Suprapubic skin (tissue), 4 donors: ENCODE results near the gene ITGAE. TPM values are rescaled to one million over a fixed set of nuclear protein-coding genes. Genes with fewer than 3 reads are reported as not detected.

Source experiments
- DNase-seq, 2 donors: peaks; one replicate each; pipeline ENCODE4 v3.0.0-alpha.2; 2019; ENCODE audit warnings: low spot score in 2 of 2
- H3K27ac ChIP-seq: fragments of 200-600 bp; sonication (generic); one replicate; pipeline ENCODE4 v1.5.1; 2019
- H3K27me3 ChIP-seq: fragments of 200-600 bp; sonication (generic); one replicate; pipeline ENCODE4 v1.5.1; 2019
- H3K36me3 ChIP-seq: fragments of 200-600 bp; sonication (generic); one replicate; pipeline ENCODE4 v1.5.1; 2019
- H3K4me1 ChIP-seq: fragments of 200-600 bp; sonication (generic); one replicate; pipeline ENCODE4 v1.5.1; 2019
- H3K4me3 ChIP-seq: fragments of 200-600 bp; sonication (generic); one replicate; pipeline ENCODE4 v1.5.1; 2019; ENCODE audit warnings: mild to moderate bottlenecking
- H3K9me3 ChIP-seq: fragments of 200-600 bp; sonication (generic); one replicate; pipeline ENCODE4 v1.5.1; 2019
- CTCF ChIP-seq, 2 donors: fragments of 200-600 bp in 1 of 2; fragments of 450-650 bp in 1 of 2; sonication (generic) in 1 of 2; IDR thresholded peaks; one replicate each; pipeline ENCODE4 v1.5.1; 2016 to 2019; ENCODE audit warnings: antibody characterized with exemption in 2 of 2, mild to moderate bottlenecking in 1 of 2, moderate library complexity in 1 of 2
- EP300 ChIP-seq: sonication (generic); formaldehyde crosslinking; IDR thresholded peaks from one replicate; pipeline ENCODE4 v1.6.1; 2017; ENCODE audit warnings: antibody characterized with exemption
- POLR2A ChIP-seq, 2 donors: fragments of 450-650 bp; IDR thresholded peaks; one replicate each; pipeline ENCODE4 v1.6.1; 2017; ENCODE audit warnings: antibody characterized with exemption in 2 of 2, mild to moderate bottlenecking in 2 of 2, moderate library complexity in 2 of 2
- POLR2AphosphoS5 ChIP-seq, 3 donors: sonication (generic); formaldehyde crosslinking; IDR thresholded peaks; one replicate each; pipeline ENCODE4 v1.6.1; 2017; ENCODE audit warnings: antibody characterized with exemption in 3 of 3
- WGBS: methylation state at CpG from one replicate; pipeline ENCODE4 v1.1.5; 2018; 5-methylcytosine and 5-hydroxymethylcytosine counted together
- total RNA-seq, 4 donors: library from RNA; depleted of rRNA; stranded (reverse); fragments of >200 nt; gene quantifications; one replicate each; pipeline ENCODE4 v1.1.0, GENCODE V29; 2016

The ITGAE gene
- total RNA-seq, 4 donors from 2014 or later = 14.0 to 20.7 (median 14.4) TPM

GRCh38 chr17:3669548-3669947 is 131.4 kb downstream of the ITGAE start:
- H3K36me3 ChIP-seq = peaks cover 4% of the 10 kb centered on the region
- H3K27ac ChIP-seq = no peak overlapping the region
- H3K4me3 ChIP-seq = peak overlapping the region; percentile 72
- no peak for DNase-seq
- 44% methylated on average over 12 of the region's 12 CpGs for WGBS
- H3K27me3 ChIP-seq = no peaks in the 10 kb centered on the region
- TF ChIP-seq EP300 (no peak), POLR2AphosphoS5 (IDR thresholded peaks at IDR 0.05) (no peak), CTCF (IDR thresholded peaks at IDR 0.05) (no peak), POLR2A (IDR thresholded peaks at IDR 0.05) (no peak)
- peaks cover 38% of the 10 kb centered on the region for H3K4me1 ChIP-seq
- H3K9me3 ChIP-seq = no peaks in the 10 kb centered on the region

GRCh38 chr17:3669085-3669347 is 132.0 kb downstream of the ITGAE start:
- Histone ChIP-seq H3K27ac (peak overlapping the region; percentile 95), H3K9me3 (no peaks in the 10 kb centered on the region), H3K4me1 (peaks cover 38% of the 10 kb centered on the region), H3K27me3 (no peaks in the 10 kb centered on the region), H3K36me3 (peaks cover 10% of the 10 kb centered on the region), H3K4me3 (peak overlapping the region; percentile 72)
- DNase-seq = no peak
- no peak for TF ChIP-seq POLR2AphosphoS5 (IDR thresholded peaks at IDR 0.05)
- no peak for TF ChIP-seq CTCF (IDR thresholded peaks at IDR 0.05)
- TF ChIP-seq EP300 = no peak
- 0% methylated on average over 3 of the region's 32 CpGs for WGBS

GRCh38 chr17:3668279-3669084 is 132.5 kb downstream of the ITGAE start, which contains the start of the genes EMC6 and TAX1BP3:
Gene EMC6, plus strand, starts transcription at chr17:3668812. Its CDS starts 335 bp downstream, at chr17:3669147.
Gene TAX1BP3, minus strand, starts transcription at chr17:3668578. Its CDS starts 52 bp downstream, at chr17:3668526.
- H3K9me3 ChIP-seq = no peaks in the 10 kb centered on the region
- 1% methylated on average over 14 of the region's 89 CpGs for WGBS
- H3K4me3 ChIP-seq = peak within 1 kb of the TSS; percentile 72
- peaks cover 15% of the 10 kb centered on the region for H3K36me3 ChIP-seq
- peak within 1 kb of the TSS; percentile 95 for H3K27ac ChIP-seq
- peaks cover 38% of the 10 kb centered on the region for H3K4me1 ChIP-seq
- no peaks in the 10 kb centered on the region for H3K27me3 ChIP-seq
- peak; percentile 60 to 67 for TF ChIP-seq POLR2A (IDR thresholded peaks at IDR 0.05)
- TF ChIP-seq POLR2AphosphoS5 (IDR thresholded peaks at IDR 0.05) = peak; percentile 47 to 70 (median 66)
- TF ChIP-seq CTCF (IDR thresholded peaks at IDR 0.05) = no peak
- peak; percentile 99 for DNase-seq

GRCh38 chr17:3667366-3668278 is 133.4 kb downstream of the ITGAE start:
- TF ChIP-seq POLR2AphosphoS5 (IDR thresholded peaks at IDR 0.05) (peak in 1 of 3 donors; percentile 33), EP300 (no peak), CTCF (IDR thresholded peaks at IDR 0.05) (no peak), POLR2A (IDR thresholded peaks at IDR 0.05) (no peak)
- peak overlapping the region; percentile 95 for H3K27ac ChIP-seq
- WGBS = under 1% methylated on average over 29 of the region's 39 CpGs
- DNase-seq = peak; percentile 94 to 95
- H3K9me3 ChIP-seq = no peaks in the 10 kb centered on the region
- peaks cover 24% of the 10 kb centered on the region for H3K36me3 ChIP-seq
- peak overlapping the region; percentile 72 for H3K4me3 ChIP-seq
- H3K27me3 ChIP-seq = no peaks in the 10 kb centered on the region
- peaks cover 38% of the 10 kb centered on the region for H3K4me1 ChIP-seq

GRCh38 chr17:3666516-3666915 is 134.5 kb downstream of the ITGAE start:
- TF ChIP-seq CTCF (IDR thresholded peaks at IDR 0.05) (no peak), POLR2AphosphoS5 (IDR thresholded peaks at IDR 0.05) (no peak)
- Histone ChIP-seq H3K4me3 (peak overlapping the region; percentile 72), H3K4me1 (peaks cover 38% of the 10 kb centered on the region), H3K27me3 (no peaks in the 10 kb centered on the region), H3K27ac (peak overlapping the region; percentile 95), H3K36me3 (peaks cover 34% of the 10 kb centered on the region), H3K9me3 (no peaks in the 10 kb centered on the region)
- WGBS = 39% methylated on average over 3 of the region's 6 CpGs
- DNase-seq = no peak
